Peyer's patch (tissue), 4 donors: Measurements from ENCODE around the gene EEF1A2.

Source experiments
- CTCF ChIP-seq, 6 experiments: fragments of 450-650 bp in 4 of 6; fragments of 200-600 bp in 2 of 6; sonication (generic) in 1 of 6; IDR thresholded peaks; one replicate each; pipeline ENCODE4 v1.5.1; 2017 to 2019; ENCODE audit warnings: antibody characterized with exemption in 6 of 6, mild to moderate bottlenecking in 3 of 6, moderate library complexity in 1 of 6
- POLR2A ChIP-seq, 2 donors: fragments of 450-650 bp; IDR thresholded peaks; one replicate each; pipeline ENCODE4 v1.5.1; 2017; ENCODE audit warnings: antibody characterized with exemption in 2 of 2, mild to moderate bottlenecking in 2 of 2, moderate library complexity in 2 of 2

- TF ChIP-seq CTCF (IDR thresholded peaks at IDR 0.05) = no peak
- TF ChIP-seq POLR2A (IDR thresholded peaks at IDR 0.05) = no peak
Observed at GRCh38 chr20:63494420-63495166, 4.3 kb downstream of the EEF1A2 start.
